ENCODE measurements around the gene RAB1A. TPM values are rescaled to one million over a fixed set of nuclear protein-coding genes. Genes with fewer than 3 reads are reported as not detected.
"Not testable (repeated sequence)": the region's sequence is repeated elsewhere in the genome, so short reads cannot be mapped to it uniquely, and the experiment has no call there.

The RAB1A gene
- total and polyA plus RNA-seq, 10 of the 15 experiments (the other 5 are each of a cell fraction or from before 2014, with no cell fraction given), result 48.9 to 171 (median 83.4) TPM

- WGBS (ENCODE audit: insufficient coverage, insufficient replicate concordance, low lambda C conversion rate, missing lambda C conversion rate), result 13% methylated on average over 8 of the region's 8 CpGs
- in situ Hi-C loops (cut with MboI), result no loop called here
- ChIA-PET CTCF (interaction anchor here (0.6 to 3.9 kb wide), 7 partner anchors 9 to 318 kb away, joined by 3 to 28 read pairs (median 4); no protein-coding TSS in a partner anchor), RAD21 (ENCODE audit: unreplicated experiment) (interaction anchor here (0.6 to 3.6 kb wide), 6 partner anchors 11 to 98 kb away, joined by 3 to 37 read pairs (median 10); partner anchors contain the start of genes ACTR2 and CEP68), SMC1A (ENCODE audit: uncharacterized antibody, unreplicated experiment) (interaction anchor here (0.6 to 6.6 kb wide), 7 partner anchors 10 to 102 kb away, joined by 3 to 33 read pairs (median 4); partner anchors contain the start of gene CEP68), POLR2A (interaction anchor here (0.5 to 3.6 kb wide), 15 partner anchors 9 to 470 kb away, joined by 3 to 18 read pairs (median 4); partner anchors contain the start of genes ACTR2 and CEP68)
- Histone ChIP-seq H3K36me3 (ENCODE audit: control insufficient read depth in 2 of 2, insufficient read depth in 2 of 2, low read length in 1 of 2) (no peaks in the 10 kb centered on the region), H3K4me3 (peak overlapping the region; percentile 93), H3K9me3 (replicated peaks; ENCODE audit: control insufficient read depth, insufficient read depth, low read length) (no peaks in the 10 kb centered on the region), H3K27me3 (replicated peaks in 1 of 2; ENCODE audit: control insufficient read depth in 2 of 2, insufficient read depth in 2 of 2, low read length in 1 of 2) (no peaks in the 10 kb centered on the region), H3K9ac (ENCODE audit: control insufficient read depth, insufficient read depth, low read length) (peak overlapping the region; percentile 94), H3K79me2 (ENCODE audit: control insufficient read depth, insufficient read depth, low read length) (peaks cover 64% of the 10 kb centered on the region), H3K4me1 (ENCODE audit: control insufficient read depth, insufficient read depth, low read length) (no peaks in the 10 kb centered on the region; the same call in 1 of the 2 replicates), H3K4me2 (ENCODE audit: control insufficient read depth, insufficient read depth) (peak overlapping the region; percentile 28), H2AFZ (ENCODE audit: control insufficient read depth, low read depth, low read length) (no peak overlapping the region), H3K27ac (ENCODE audit: control insufficient read depth, insufficient read depth) (peak overlapping the region; percentile 87), H4K20me1 (ENCODE audit: control insufficient read depth, insufficient read depth) (no peaks in the 10 kb centered on the region; the same call in 1 of the 2 replicates)
- no TSS peak for BruUV-seq (replicated peaks)
- FAIRE-seq, result no peak
- intact Hi-C loops (cut with micrococcal nuclease; ENCODE audit: unreplicated experiment), result no loop called here
- no peak for DNase-seq (ENCODE audit: low read depth, low spot score)
- no peak for ATAC-seq
- TF ChIP-seq RAD51 (IDR thresholded peaks at IDR 0.05) (peak; percentile 67), SUPT20H (IDR thresholded peaks at IDR 0.05; ENCODE audit: borderline replicate concordance, control insufficient read depth, low read depth, low read length) (no peak)
These were observed 1.4 kb downstream of the RAB1A start for GRCh38 chr2:65128297-65129190.

DNA sequence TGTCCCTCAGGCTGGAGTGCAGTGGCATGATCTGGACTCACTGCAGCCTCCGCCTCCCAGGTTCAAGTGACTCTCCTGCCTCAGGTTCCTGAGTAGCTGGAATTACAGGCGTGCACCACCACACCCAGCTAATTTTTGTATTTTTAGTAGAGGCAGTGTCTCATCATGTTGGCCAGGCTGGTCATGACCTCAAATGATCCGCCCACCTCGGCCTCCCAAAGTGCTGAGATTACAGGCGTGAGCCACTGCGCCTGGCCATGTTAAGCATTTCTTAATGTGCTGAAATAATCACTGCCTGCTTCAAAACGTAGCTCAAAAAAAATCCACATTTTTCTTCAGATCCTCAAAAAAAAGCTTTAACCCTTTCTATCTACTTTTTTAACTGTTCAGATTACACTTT, 4.4 kb downstream of the RAB1A start:
- H2AFZ ChIP-seq (ENCODE audit: control insufficient read depth, low read depth, low read length); H4K20me1 ChIP-seq (ENCODE audit: control insufficient read depth, insufficient read depth); H3K9ac ChIP-seq (ENCODE audit: control insufficient read depth, insufficient read depth, low read length); FAIRE-seq; intact Hi-C loops (cut with micrococcal nuclease; ENCODE audit: unreplicated experiment); H3K27ac ChIP-seq (ENCODE audit: control insufficient read depth, insufficient read depth); H3K27me3 ChIP-seq (replicated peaks in 1 of 2; ENCODE audit: control insufficient read depth in 2 of 2, insufficient read depth in 2 of 2, low read length in 1 of 2); in situ Hi-C loops (cut with MboI); ATAC-seq; H3K4me3 ChIP-seq; H3K9me3 ChIP-seq (replicated peaks; ENCODE audit: control insufficient read depth, insufficient read depth, low read length); H3K4me1 ChIP-seq (ENCODE audit: control insufficient read depth, insufficient read depth, low read length); DNase-seq (ENCODE audit: low read depth, low spot score); BruUV-seq (replicated peaks); H3K36me3 ChIP-seq (ENCODE audit: control insufficient read depth in 2 of 2, insufficient read depth in 2 of 2, low read length in 1 of 2): not testable (repeated sequence)
- POLR2A ChIA-PET, result interaction anchor here (0.7 to 1.3 kb wide), 8 partner anchors 10 to 163 kb away, joined by 3 to 15 read pairs (median 5); partner anchors contain the start of gene CEP68
- 89% methylated on average over 7 of the region's 7 CpGs for WGBS (ENCODE audit: insufficient coverage, insufficient replicate concordance, low lambda C conversion rate, missing lambda C conversion rate)
- Histone ChIP-seq H3K4me2 (ENCODE audit: control insufficient read depth, insufficient read depth) (peak overlapping the region; percentile 34; the same call in 1 of the 2 replicates), H3K79me2 (ENCODE audit: control insufficient read depth, insufficient read depth, low read length) (peaks cover 90% of the 10 kb centered on the region)
- RAD21 ChIA-PET (ENCODE audit: unreplicated experiment), result interaction anchor here (0.6 to 2.2 kb wide), 2 partner anchors 16 to 60 kb away, joined by 3 to 14 read pairs; no protein-coding TSS in a partner anchor
- SMC1A ChIA-PET (ENCODE audit: uncharacterized antibody, unreplicated experiment), result interaction anchor here (1.0 to 2.0 kb wide), 5 partner anchors 9 to 70 kb away, joined by 3 to 6 read pairs (median 4); partner anchors contain the start of gene CEP68
- CTCF ChIA-PET, result interaction anchor here (1.7 to 1.8 kb wide), 2 partner anchors 60 to 70 kb away, joined by 4 to 14 read pairs; partner anchors contain the start of gene CEP68

Measured in GM12878 (cell line).